ENCODE results near the gene TCF4.

The TCF4 gene

DNA sequence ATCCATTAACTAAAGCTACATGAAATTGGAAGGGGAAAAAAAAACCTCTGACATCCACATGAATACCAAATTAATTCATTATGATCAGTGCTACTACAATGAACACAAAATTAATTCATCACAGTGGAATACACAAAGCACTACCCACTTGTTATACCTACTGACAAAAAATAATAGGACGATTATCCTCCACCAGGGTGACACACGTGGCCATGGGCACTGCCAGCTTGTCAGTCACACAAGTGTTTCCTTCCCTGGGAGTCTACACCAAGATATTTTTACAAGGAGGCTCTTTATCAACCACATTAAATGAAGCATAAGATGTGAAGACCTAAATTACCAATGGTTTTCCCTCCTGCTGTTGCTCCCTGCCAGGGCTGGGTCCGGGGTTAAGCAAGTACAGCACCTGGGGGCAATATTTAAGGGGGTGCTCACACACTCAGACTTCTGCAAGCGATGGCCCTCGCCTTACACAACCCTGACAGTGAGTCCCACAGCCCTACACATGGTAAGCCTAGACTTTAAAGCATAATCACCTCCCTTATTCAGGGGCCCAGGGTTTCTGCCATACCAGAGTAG lies 90.1 kb downstream of the TCF4 start:
- H3K36me3 ChIP-seq (ENCODE audit: control insufficient read depth, insufficient read depth, low read length), result no peaks in the 10 kb centered on the region
- H3K9me3 ChIP-seq (ENCODE audit: control insufficient read depth, low read length), result no peaks in the 10 kb centered on the region
- no peaks in the 10 kb centered on the region for H3K4me1 ChIP-seq (ENCODE audit: control insufficient read depth, insufficient read depth, low read length, poor library complexity, severe bottlenecking)
- no peak overlapping the region for H3K4me3 ChIP-seq (ENCODE audit: insufficient read depth, low read depth, low read length, poor library complexity, severe bottlenecking)
- H3K27me3 ChIP-seq (replicated peaks; ENCODE audit: control insufficient read depth, insufficient read depth, low read length, poor library complexity, severe bottlenecking), result no peaks in the 10 kb centered on the region
- DNase-seq, result no peak
- H3K27ac ChIP-seq (ENCODE audit: insufficient read depth, low read length, poor library complexity, severe bottlenecking), result no peak overlapping the region

DNA sequence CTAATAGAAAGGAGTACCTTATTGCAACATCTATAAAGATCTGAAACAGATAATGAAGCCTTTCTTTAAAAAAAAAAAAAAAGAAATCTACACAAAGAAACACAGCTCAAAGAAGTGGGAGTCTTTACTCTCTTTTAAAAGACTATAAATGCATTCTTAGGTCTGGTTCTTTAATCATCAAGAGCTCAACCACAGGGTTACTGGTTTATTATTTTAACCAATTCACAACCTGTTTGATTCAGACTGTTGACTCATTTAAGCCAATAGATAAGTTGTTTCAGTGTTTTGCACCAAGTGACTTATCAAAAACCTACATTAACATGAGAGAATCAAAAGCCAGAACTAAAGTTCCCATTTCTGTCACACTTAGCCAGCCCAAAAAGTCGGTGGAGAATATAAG lies 93.1 kb downstream of the TCF4 start:
- H3K9me3 ChIP-seq (ENCODE audit: control insufficient read depth, low read length), result no peaks in the 10 kb centered on the region

DNA sequence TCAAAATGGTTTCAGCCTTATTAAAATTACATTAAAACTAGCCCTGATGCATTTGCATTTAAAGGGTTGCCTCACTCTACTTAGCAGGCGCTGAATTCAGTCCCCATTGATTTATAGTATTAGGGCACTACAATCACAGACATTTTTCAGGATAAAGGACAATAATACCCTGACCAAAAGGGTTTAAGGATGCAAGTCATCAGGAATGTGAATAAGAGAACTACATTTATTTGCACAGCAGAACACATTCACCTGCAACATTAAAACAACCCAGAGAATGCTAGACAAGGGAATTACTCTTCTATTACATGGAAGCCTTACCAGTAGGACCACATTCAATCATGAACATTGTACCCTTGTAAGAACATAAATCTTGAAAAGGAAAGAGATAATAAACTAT lies 93.6 kb downstream of the TCF4 start:
- no peak for DNase-seq
- no peak overlapping the region for H3K4me3 ChIP-seq (ENCODE audit: insufficient read depth, low read depth, low read length, poor library complexity, severe bottlenecking)
- no peaks in the 10 kb centered on the region for H3K36me3 ChIP-seq (ENCODE audit: control insufficient read depth, insufficient read depth, low read length)
- H3K27me3 ChIP-seq (replicated peaks; ENCODE audit: control insufficient read depth, insufficient read depth, low read length, poor library complexity, severe bottlenecking), result no peaks in the 10 kb centered on the region
- H3K4me1 ChIP-seq (ENCODE audit: control insufficient read depth, insufficient read depth, low read length, poor library complexity, severe bottlenecking), result no peaks in the 10 kb centered on the region
- H3K9me3 ChIP-seq (ENCODE audit: control insufficient read depth, low read length), result no peaks in the 10 kb centered on the region
- no peak overlapping the region for H3K27ac ChIP-seq (ENCODE audit: insufficient read depth, low read length, poor library complexity, severe bottlenecking)

More for the DNA sequence above, 93.1 kb downstream of the TCF4 start:
- H3K36me3 ChIP-seq (ENCODE audit: control insufficient read depth, insufficient read depth, low read length), result no peaks in the 10 kb centered on the region
- H3K27me3 ChIP-seq (replicated peaks; ENCODE audit: control insufficient read depth, insufficient read depth, low read length, poor library complexity, severe bottlenecking), result no peaks in the 10 kb centered on the region
- H3K4me1 ChIP-seq (ENCODE audit: control insufficient read depth, insufficient read depth, low read length, poor library complexity, severe bottlenecking), result no peaks in the 10 kb centered on the region
- no peak for DNase-seq
- H3K4me3 ChIP-seq (ENCODE audit: insufficient read depth, low read depth, low read length, poor library complexity, severe bottlenecking), result no peak overlapping the region
- no peak overlapping the region for H3K27ac ChIP-seq (ENCODE audit: insufficient read depth, low read length, poor library complexity, severe bottlenecking)

DNA sequence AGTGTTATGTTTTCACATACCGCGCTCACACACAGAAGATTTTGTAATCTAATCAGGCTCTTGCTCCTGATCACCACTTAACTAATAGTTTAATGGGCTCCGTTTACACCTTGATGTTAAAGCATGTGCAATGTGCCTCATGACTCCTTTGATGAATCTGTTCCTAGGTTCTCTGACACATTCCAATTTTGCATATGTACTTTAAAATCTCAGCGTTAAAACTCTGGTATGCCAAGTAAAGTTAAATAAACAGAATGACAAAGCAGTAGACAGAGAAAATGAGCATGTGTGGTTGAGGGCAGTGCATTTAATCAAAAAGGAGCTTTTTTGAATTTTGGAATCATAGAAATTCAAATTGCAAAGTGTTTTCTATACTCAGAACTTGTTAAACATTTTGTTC lies 96.4 kb downstream of the TCF4 start:
- DNase-seq, result no peak
- H3K4me3 ChIP-seq (ENCODE audit: insufficient read depth, low read depth, low read length, poor library complexity, severe bottlenecking), result no peak overlapping the region
- no peaks in the 10 kb centered on the region for H3K9me3 ChIP-seq (ENCODE audit: control insufficient read depth, low read length)
- H3K4me1 ChIP-seq (ENCODE audit: control insufficient read depth, insufficient read depth, low read length, poor library complexity, severe bottlenecking), result no peaks in the 10 kb centered on the region
- H3K36me3 ChIP-seq (ENCODE audit: control insufficient read depth, insufficient read depth, low read length), result no peaks in the 10 kb centered on the region
- no peaks in the 10 kb centered on the region for H3K27me3 ChIP-seq (replicated peaks; ENCODE audit: control insufficient read depth, insufficient read depth, low read length, poor library complexity, severe bottlenecking)
- no peak overlapping the region for H3K27ac ChIP-seq (ENCODE audit: insufficient read depth, low read length, poor library complexity, severe bottlenecking)

DNA sequence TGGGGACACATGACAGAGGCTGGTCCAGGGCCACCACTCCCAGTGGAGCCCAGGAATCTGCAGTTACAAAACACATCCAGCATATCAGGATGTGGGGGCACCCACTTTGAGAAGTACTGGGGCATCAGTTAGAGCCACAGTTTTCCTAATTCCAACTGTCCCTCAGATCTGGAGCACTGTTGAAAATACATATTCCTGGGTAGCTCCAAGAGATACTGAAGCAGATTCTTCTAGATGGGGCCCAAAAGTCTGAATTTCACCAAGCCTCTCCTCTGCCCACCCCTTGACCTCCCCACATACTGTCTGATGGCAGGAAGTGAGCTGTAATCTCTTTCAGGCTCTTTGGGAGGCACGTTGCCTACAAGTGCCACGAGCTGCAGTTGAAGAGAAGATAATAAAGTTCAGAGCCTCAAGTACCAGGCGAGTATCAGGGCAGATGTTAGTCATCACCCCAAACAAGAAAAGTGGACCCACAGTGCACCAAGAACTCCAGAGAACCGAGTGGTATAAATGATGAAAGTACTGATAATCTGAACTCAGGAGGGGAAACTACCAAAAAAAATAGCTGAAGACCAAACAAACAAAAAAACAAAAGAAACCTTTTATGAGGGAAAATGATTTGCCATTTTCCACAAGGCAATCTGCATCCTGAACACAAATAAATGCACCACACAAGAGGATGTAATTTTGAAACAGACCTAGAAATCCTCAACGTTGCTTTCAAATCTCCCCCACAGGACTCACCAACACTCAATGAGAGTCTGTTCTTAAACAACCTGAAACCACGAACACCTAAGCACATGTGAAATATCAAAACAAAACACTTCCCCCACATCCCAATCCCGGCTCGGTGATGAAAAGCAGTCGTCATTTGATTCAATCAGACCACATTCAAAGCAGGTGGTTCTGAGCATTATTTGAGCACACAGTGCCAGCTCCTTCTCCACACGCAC lies 98.7 kb downstream of the TCF4 start:
- Histone ChIP-seq H3K27me3 (replicated peaks; ENCODE audit: control insufficient read depth, insufficient read depth, low read length, poor library complexity, severe bottlenecking) (no peaks in the 10 kb centered on the region), H3K4me3 (ENCODE audit: insufficient read depth, low read depth, low read length, poor library complexity, severe bottlenecking) (no peak overlapping the region)
- no peak for DNase-seq

DNA sequence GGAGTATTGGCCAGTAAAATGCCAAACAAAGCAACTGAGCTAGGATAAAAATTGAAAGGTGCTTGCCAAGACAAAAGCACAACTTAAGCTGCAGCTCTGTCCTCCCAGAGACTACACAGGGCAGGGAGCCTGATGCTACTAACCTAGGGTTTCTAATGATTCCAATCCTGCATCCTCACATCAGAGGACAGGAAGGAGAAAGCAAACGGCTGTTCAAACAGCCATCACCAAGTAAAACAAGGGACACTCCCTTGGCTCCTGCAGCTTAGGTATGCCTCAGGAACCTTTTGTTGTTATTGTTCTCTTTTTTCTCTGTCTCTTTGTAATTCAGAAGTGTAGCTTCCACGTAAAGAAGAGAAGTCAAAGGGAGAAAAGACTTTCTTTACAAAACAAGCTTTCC lies 99.5 kb downstream of the TCF4 start:
- no peaks in the 10 kb centered on the region for H3K9me3 ChIP-seq (ENCODE audit: control insufficient read depth, low read length)
- no peaks in the 10 kb centered on the region for H3K27me3 ChIP-seq (replicated peaks; ENCODE audit: control insufficient read depth, insufficient read depth, low read length, poor library complexity, severe bottlenecking)
- no peaks in the 10 kb centered on the region for H3K4me1 ChIP-seq (ENCODE audit: control insufficient read depth, insufficient read depth, low read length, poor library complexity, severe bottlenecking)
- H3K4me3 ChIP-seq (ENCODE audit: insufficient read depth, low read depth, low read length, poor library complexity, severe bottlenecking), result no peak overlapping the region
- no peaks in the 10 kb centered on the region for H3K36me3 ChIP-seq (ENCODE audit: control insufficient read depth, insufficient read depth, low read length)
- DNase-seq, result no peak
- H3K27ac ChIP-seq (ENCODE audit: insufficient read depth, low read length, poor library complexity, severe bottlenecking), result no peak overlapping the region

More for the DNA sequence above, 98.7 kb downstream of the TCF4 start:
- Histone ChIP-seq H3K27ac (ENCODE audit: insufficient read depth, low read length, poor library complexity, severe bottlenecking) (no peak overlapping the region), H3K9me3 (ENCODE audit: control insufficient read depth, low read length) (no peaks in the 10 kb centered on the region), H3K36me3 (ENCODE audit: control insufficient read depth, insufficient read depth, low read length) (no peaks in the 10 kb centered on the region), H3K4me1 (ENCODE audit: control insufficient read depth, insufficient read depth, low read length, poor library complexity, severe bottlenecking) (no peaks in the 10 kb centered on the region)

DNA sequence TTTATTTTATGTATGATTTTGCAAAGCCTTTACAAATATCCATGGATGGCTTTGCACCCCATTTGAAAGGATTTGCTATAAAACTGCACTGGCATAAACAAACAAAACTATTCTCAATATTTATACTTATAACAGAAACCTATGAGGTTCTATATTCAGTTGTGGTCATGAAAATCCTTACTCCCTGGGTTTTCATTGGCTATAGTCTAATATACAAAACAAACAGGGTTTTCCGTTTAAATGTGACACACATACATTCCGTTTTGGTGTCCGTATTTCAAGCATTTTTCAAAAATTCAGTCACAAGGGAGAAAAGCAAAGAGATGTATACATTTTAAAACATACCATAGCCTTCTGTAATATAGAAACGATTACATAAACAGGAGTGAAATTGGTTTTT lies 100.0 kb downstream of the TCF4 start:
- H3K27ac ChIP-seq (ENCODE audit: insufficient read depth, low read length, poor library complexity, severe bottlenecking), result no peak overlapping the region
- no peak overlapping the region for H3K4me3 ChIP-seq (ENCODE audit: insufficient read depth, low read depth, low read length, poor library complexity, severe bottlenecking)
- H3K27me3 ChIP-seq (replicated peaks; ENCODE audit: control insufficient read depth, insufficient read depth, low read length, poor library complexity, severe bottlenecking), result no peaks in the 10 kb centered on the region
- H3K4me1 ChIP-seq (ENCODE audit: control insufficient read depth, insufficient read depth, low read length, poor library complexity, severe bottlenecking), result no peaks in the 10 kb centered on the region
- DNase-seq, result no peak
- H3K36me3 ChIP-seq (ENCODE audit: control insufficient read depth, insufficient read depth, low read length), result no peaks in the 10 kb centered on the region
- no peaks in the 10 kb centered on the region for H3K9me3 ChIP-seq (ENCODE audit: control insufficient read depth, low read length)

DNA sequence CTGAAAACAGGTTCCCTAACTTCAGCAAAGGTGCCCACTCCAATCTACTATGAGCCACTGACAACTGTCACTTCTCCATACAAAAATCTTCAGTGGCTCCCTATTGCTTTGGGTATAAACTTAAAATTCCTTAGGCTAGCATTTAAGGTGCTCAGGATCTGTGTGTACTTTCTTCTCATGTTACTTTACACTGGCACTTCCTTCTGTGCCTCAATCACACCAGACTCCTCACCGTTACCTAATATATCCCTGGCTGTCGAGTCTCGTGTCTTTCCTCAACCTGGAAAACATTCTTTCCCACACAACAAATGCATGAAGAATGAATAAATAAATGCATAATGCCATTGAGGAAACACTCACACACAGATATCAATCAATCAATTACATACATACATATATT lies 101.1 kb downstream of the TCF4 start:
- Histone ChIP-seq H3K4me3 (ENCODE audit: insufficient read depth, low read depth, low read length, poor library complexity, severe bottlenecking) (no peak overlapping the region), H3K27ac (ENCODE audit: insufficient read depth, low read length, poor library complexity, severe bottlenecking) (no peak overlapping the region), H3K4me1 (ENCODE audit: control insufficient read depth, insufficient read depth, low read length, poor library complexity, severe bottlenecking) (no peaks in the 10 kb centered on the region), H3K9me3 (ENCODE audit: control insufficient read depth, low read length) (no peaks in the 10 kb centered on the region), H3K27me3 (replicated peaks; ENCODE audit: control insufficient read depth, insufficient read depth, low read length, poor library complexity, severe bottlenecking) (no peaks in the 10 kb centered on the region), H3K36me3 (ENCODE audit: control insufficient read depth, insufficient read depth, low read length) (no peaks in the 10 kb centered on the region)
- no peak for DNase-seq

DNA sequence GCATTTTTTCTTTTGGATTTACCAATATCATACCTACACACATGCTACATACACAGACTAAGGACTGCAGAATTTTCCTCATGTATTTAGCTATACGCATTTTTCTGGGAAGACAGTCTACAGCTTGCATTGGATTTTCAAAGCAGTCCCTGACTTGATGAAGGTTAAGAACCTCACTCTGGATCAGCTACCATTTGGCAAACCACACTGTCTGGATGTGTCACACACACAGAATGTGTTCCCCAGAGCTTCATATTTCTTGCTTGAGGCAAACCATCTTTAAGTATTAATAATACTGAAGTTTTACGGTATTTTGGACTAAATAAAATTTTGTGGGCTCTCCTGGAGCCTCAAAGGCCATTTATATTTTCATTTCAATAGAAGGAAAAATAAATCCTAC lies 102.3 kb downstream of the TCF4 start:
- H3K4me3 ChIP-seq (ENCODE audit: insufficient read depth, low read depth, low read length, poor library complexity, severe bottlenecking), result no peak overlapping the region
- H3K27ac ChIP-seq (ENCODE audit: insufficient read depth, low read length, poor library complexity, severe bottlenecking), result no peak overlapping the region
- DNase-seq, result no peak
- no peaks in the 10 kb centered on the region for H3K9me3 ChIP-seq (ENCODE audit: control insufficient read depth, low read length)
- no peaks in the 10 kb centered on the region for H3K4me1 ChIP-seq (ENCODE audit: control insufficient read depth, insufficient read depth, low read length, poor library complexity, severe bottlenecking)
- H3K27me3 ChIP-seq (replicated peaks; ENCODE audit: control insufficient read depth, insufficient read depth, low read length, poor library complexity, severe bottlenecking), result no peaks in the 10 kb centered on the region
- no peaks in the 10 kb centered on the region for H3K36me3 ChIP-seq (ENCODE audit: control insufficient read depth, insufficient read depth, low read length)

DNA sequence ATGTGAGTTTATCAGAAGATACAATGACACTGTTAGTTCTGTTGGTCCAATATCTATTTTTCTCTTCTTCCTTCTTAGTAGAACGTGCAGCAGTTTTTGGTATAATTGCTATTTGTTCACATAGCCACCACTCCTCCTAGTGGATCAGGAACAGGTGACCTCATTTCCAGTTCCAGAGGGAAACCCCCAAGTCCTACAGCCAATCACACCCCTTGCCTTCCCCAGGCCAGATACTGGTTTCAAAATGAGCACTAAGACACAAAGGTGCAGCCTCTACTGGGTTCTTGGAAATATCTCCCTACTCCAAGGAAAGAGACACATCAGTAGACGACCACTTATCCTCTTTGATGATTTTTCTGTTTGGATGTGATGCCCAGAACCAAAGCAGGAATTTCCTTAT lies 103.2 kb downstream of the TCF4 start:
- Histone ChIP-seq H3K9me3 (ENCODE audit: control insufficient read depth, low read length) (no peaks in the 10 kb centered on the region), H3K4me3 (ENCODE audit: insufficient read depth, low read depth, low read length, poor library complexity, severe bottlenecking) (no peak overlapping the region), H3K27me3 (replicated peaks; ENCODE audit: control insufficient read depth, insufficient read depth, low read length, poor library complexity, severe bottlenecking) (no peaks in the 10 kb centered on the region), H3K27ac (ENCODE audit: insufficient read depth, low read length, poor library complexity, severe bottlenecking) (no peak overlapping the region), H3K4me1 (ENCODE audit: control insufficient read depth, insufficient read depth, low read length, poor library complexity, severe bottlenecking) (no peaks in the 10 kb centered on the region), H3K36me3 (ENCODE audit: control insufficient read depth, insufficient read depth, low read length) (no peaks in the 10 kb centered on the region)
- no peak for DNase-seq
